GM23248 (cell line): ENCODE results near the gene ZNF639.

ENCODE experiments used
- EZH2 ChIP-seq: fragments of 200-600 bp; sonication (generic); IDR thresholded peaks from 2 replicates; pipeline ENCODE4 v1.6.1; 2018; ENCODE audit warnings: antibody characterized with exemption, mild to moderate bottlenecking; ENCODE audit not compliant: insufficient read depth, poor library complexity, severe bottlenecking
- EZH2phosphoT487 ChIP-seq: fragments of 200-600 bp; sonication (generic); IDR thresholded peaks from 2 replicates; pipeline ENCODE4 v1.6.1; 2018; ENCODE audit warnings: antibody characterized with exemption, moderate library complexity, mild to moderate bottlenecking, low read depth; ENCODE audit not compliant: insufficient read depth

- TF ChIP-seq EZH2 (no peak), EZH2phosphoT487 (no peak)
Measured at GRCh38 chr3:179376474-179376873, 53.6 kb downstream of the ZNF639 start.
